GM12873 (cell line): ENCODE measurements around the gene ZNF486.

Experiments used
- CTCF ChIP-seq: IDR thresholded peaks from 2 replicates; pipeline ENCODE4 v1.5.1; 2012; ENCODE audit warnings: low read depth, mild to moderate bottlenecking, moderate library complexity, low read length, control low read depth; ENCODE audit not compliant: insufficient read depth; ENCODE audit errors: missing control alignments

ZNF486 gene

GRCh38 chr19:20165971-20166592, 932 bp upstream of the ZNF486 start:
- no peak for TF ChIP-seq CTCF

- no peak for TF ChIP-seq CTCF
Observed at GRCh38 chr19:20167651-20168122, 673 bp downstream of the ZNF486 start.

- no peak for TF ChIP-seq CTCF
Observed at GRCh38 chr19:20171285-20171684, 4.3 kb downstream of the ZNF486 start.

GRCh38 chr19:20182222-20182785, 15.3 kb downstream of the ZNF486 start:
- no peak for TF ChIP-seq CTCF

GRCh38 chr19:20186174-20186573, 19.2 kb downstream of the ZNF486 start:
- no peak for TF ChIP-seq CTCF

- TF ChIP-seq CTCF = no peak
Observed at GRCh38 chr19:20197747-20198146, 30.7 kb downstream of the ZNF486 start.

GRCh38 chr19:20209051-20209450, 42.0 kb downstream of the ZNF486 start:
- TF ChIP-seq CTCF = no peak
